Occipital lobe (tissue), 2 donors: ENCODE measurements around the gene PIN1. TPM values are rescaled to one million over a fixed set of nuclear protein-coding genes. Genes with fewer than 3 reads are reported as not detected.
"Not testable (repeated sequence)": the region's sequence is repeated elsewhere in the genome, so short reads cannot be mapped to it uniquely, and the experiment has no call there.

ENCODE experiments used
- DNase-seq: peaks from one replicate; lab custom pipeline; 2025; lab: John Stamatoyannopoulos, UW
- total RNA-seq: library from RNA; depleted of rRNA; stranded (reverse); fragments of >200 nt; gene quantifications from one replicate; pipeline ENCODE4 v1.2.3, GENCODE V29; 2014

PIN1 gene
- 65.4 TPM for total RNA-seq

DNA sequence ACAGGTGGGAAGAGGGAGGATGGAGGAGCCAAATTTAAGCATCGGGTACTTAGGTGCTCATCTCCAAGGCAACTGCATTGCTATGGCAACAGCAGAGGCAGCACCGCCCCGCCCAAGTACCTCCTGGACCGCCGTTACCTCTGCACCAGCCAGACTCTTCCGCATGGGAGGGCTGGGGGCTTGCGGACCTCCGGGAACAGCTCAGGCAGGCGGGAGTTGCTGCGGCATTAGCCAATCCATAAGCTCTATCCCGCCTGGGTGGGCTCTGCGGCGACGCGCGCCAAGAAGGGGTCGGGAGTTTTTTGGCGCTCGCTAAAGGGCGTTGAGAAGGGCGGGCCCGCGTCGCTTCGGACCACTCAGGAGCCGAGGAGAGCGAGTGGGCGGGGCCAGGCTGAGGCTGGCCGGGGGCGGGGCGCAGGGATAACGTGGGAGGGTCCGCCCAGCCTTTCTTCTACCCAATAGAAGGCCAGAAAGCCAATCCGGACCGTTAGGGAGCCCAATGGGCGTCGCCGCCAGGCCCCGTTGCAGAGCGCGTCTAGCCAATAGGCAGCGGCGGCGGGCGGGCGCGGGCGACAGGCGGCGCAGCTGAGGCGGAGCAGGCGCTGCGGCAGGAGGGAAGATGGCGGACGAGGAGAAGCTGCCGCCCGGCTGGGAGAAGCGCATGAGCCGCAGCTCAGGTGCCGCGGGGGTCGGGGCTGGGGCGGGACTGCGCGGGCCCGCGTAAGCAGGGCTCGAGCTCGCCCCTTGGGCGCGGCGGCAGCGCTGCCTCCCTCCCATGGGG is at the start of gene PIN1:
PIN1 (plus strand) TSS at position 593 of the 781 bp plus-strand sequence; CDS start at position 620, 27 bp downstream.
- peak; percentile 98 for DNase-seq

DNA sequence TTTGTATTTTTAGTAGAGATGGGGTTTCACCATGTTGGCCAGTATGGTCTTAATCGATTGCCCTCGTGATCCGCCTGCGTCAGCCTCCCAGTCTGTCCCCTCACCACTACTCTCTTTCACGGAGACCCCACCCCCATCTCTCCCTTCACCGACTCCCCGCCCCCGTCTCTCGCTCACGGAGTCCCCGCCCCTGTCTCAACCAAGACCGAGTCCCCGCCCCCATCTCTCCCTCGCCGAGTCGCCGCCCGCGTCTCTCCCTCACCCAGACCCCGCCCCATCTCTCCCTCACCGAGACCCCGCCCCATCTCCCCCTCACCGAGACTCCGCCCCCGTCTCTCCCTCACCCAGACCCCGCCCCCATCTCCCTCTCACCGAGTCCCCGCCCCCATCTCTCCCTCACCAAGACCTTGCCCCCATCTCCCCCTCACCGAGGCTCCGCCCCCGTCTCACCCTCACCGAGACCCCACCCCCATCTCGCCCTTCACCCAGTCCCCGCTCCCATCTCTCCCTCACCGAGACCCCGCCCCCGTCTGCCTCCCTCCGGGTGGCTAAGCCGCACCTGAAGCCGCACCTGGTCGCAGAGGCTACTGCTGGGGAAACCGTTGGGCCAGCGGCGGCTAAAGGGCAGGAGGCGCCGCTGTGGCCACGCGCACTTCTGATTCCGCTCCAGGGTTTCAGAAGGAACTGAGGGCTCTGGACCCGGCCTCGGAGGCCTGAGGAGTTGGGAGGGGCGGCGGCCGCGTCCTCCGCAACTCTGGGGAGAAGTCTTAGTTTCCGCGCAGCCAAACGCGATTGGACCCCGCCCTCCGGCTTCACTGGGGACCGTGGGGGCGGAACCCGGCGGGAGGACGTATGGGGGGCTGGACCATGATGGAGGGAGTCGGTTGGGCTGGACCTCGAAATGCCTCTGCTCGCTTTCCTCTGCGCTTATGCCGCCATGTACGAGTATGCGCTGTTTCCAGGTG is 49.5 kb upstream of the PIN1 start:
- peak; percentile 94 for DNase-seq

DNA sequence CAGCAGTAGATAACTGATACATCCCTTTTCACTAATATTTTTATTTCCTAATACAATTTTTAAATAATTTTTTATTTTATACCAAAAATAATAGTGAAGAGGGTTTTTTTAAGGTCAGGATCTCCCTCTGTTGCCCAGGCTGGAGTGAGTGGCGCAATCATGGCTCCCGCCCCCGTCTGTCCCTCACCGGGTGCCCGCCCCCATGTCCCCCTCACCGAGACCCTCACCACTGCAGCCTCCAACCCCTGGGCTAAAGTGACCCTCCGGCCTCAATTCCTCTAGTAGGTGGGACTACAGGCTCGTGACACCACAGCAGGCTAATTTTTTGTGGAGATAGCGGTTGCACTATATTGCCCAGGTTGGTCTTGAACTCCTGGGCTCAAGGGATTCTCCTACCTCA is 48.8 kb upstream of the PIN1 start:
- no peak for DNase-seq

DNA sequence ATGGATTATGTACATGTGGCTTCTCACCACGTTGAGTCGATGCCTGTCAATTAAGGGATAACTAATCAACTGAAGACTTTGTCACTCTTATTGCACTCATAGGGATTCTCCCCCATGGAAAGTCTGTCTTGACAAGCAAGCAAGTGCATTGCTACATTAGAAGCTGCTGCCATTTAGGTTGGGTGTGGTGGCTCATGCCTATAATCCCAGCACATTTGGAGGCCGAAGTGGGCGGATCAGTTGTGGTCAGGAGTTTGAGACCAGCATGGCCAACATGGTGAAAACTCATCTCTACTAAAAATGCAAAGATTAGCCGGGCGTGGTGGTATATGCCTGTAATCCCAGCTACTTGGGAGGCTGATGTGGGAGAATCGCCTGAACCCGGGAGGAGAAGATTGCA is 48.3 kb upstream of the PIN1 start:
- DNase-seq, result no peak

DNA sequence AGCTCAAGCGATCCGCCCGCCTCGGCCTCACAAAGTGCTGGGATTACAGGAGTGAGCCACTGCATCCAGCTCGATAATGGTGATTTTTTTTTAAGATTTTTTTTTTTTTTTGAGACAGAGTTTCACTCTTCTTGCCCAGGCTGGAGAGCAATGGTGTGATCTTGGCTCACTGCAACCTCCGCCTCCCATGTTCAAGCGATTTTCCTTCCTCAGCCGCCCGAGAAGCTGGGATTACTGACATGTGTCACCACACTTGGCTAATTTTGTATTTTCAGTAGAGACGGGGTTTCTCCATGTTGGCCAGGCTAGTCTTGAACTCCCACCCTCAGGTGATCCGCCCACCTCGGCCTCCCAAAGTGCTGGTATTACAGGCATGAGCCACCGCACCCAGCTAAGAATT is 46.5 kb upstream of the PIN1 start:
- not testable (repeated sequence) for DNase-seq

DNA sequence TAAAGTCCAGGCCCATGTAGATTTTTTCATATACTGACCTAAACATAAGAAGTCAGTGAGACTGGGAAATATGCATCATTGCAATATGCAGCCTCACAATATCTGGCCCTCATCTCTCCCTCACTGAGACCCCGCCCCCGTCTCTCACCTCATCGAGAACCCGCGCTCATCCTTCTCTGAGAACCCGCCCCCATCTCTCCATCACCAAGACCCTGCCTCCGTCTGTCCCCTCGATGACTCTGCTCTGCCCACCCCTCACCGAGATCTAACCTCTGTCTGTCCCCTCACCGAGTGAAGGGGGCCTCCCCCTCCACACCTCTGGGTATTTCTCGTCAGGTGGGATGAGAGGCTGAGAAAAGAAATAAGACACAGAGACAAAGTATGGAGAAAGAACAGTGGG is 46.1 kb upstream of the PIN1 start:
- no peak for DNase-seq

DNA sequence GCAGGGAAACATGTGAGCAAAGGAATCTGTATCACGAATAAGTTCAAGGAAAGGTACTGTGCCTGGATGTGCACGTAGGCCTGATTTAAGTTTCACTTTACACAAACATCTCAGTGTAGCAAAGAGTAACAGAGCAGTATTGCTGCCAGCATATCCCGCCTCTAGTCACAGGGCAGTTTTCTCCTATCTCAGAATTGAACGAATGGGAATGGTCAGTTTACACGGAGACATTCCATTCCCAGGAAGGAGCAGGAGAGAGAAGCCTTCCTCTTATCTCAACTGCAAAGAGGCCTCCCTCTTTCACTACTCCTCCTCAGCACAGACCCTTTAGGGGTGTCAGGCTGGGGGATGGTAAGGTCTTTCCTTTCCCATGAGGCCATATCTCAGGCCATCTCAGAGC is 45.5 kb upstream of the PIN1 start:
- DNase-seq, result not testable (repeated sequence)

DNA sequence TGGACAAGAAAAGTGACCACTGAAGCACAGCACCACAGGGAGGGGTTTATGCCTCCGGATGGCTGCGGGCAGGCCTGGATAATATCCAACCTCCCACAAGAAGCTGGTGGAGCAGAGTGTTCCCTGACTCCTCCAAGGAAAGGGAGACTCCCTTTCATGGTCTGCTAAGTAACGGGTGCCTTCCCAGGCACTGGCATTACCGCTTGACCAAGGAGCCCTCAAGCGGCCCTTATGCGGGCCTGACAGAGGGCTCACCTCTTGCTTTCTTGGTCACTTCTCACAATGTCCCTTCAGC is 44.1 kb upstream of the PIN1 start:
- not testable (repeated sequence) for DNase-seq

DNA sequence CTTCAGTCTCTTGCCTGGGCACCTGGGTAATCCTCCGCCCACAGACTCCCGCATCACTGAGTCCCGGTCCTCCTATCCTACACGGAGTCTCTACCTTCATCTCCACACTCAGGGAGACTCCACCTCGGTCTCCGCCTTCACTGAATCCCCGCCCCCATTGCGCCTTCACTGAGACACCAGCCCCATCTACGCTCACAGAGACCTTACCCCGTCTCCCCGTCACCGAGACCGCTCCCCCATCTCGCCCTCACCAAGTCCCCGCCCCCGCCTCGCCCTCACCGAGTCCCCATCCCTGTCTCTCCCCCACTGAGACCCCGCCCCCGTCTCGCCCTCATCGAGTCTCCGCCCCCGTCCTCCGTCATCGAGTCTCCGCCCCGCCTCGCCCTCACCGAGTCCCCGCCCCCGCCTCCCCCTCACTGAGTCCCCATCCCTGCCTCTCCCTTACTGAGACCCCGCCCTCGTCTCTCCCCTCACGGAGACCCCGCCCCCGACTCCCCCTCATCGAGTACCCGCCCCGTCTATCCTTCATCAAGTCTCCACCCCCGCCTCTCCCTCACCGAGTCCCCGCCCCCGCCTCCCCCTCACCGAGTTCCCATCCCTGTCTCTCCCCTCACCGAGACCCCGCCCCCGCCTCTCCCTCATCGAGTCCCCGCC is 43.4 kb upstream of the PIN1 start:
- peak; percentile 96 for DNase-seq

DNA sequence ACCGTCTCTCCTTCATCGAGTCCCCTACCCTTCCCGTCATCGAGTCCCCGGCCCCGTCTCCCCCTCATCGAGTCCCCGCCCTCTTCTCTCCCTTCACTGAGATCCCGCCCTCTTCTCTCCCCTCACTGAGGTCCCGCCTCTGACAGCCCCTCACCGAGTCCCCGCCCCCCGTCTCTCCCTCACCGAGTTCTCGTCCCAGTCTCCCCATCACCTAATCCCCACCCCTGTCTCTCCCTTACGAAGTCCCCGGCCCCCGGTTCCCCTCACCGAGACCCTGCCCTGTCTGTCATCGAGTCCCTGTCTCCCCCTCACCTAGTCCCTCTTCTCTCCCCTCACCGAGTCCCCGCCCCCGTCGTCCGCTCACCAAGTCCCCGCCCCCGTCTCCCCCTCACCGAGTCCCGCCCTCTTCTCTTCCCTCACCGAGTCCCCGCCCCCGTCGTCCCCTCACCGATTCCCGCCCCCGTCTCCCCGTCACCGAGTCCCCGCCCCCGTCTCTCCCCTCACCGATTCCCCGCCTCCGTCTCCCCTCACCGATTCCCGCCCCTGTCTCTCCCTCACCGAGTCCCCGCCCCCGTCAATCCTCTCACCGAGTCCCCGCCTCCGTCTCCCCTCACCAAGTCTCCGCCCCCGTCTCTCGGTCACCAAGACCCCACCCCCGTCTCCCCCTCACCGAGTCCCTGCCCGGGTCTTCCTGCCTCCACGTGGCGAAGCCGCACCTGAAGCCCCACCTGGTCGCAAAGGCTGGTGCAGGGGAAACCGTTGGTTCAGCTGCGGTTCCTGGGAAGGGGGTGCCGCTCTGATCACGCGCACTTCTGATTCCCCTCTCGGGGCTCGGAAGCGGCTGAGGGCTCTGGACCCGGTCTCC is 42.7 kb upstream of the PIN1 start:
- DNase-seq, result peak; percentile 95

DNA sequence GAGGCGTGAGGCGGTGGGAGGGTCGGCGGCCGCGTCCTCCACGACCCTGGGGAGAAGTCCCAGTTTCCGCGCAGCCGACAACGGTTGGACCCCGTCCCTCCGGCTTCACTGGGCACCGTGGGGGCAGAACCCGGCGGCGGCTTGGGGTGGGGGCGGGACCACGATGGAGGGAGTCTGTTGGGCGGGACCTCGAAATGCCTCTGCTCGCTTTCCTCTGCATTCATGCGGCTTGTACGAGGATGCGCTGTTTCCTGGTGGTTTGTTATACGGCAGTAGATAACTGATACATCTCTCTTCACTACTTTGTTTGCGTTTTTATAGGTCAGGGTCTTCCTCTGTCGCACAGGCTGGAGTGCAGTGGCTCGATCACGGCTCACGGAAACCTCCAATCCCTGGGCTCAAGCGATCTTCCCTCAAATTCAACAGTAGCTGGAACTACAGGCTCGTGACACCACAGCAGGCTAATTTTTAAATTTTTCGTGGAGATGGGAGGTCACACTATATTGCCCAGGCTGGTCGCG is 42.0 kb upstream of the PIN1 start:
- peak; percentile 48 for DNase-seq

DNA sequence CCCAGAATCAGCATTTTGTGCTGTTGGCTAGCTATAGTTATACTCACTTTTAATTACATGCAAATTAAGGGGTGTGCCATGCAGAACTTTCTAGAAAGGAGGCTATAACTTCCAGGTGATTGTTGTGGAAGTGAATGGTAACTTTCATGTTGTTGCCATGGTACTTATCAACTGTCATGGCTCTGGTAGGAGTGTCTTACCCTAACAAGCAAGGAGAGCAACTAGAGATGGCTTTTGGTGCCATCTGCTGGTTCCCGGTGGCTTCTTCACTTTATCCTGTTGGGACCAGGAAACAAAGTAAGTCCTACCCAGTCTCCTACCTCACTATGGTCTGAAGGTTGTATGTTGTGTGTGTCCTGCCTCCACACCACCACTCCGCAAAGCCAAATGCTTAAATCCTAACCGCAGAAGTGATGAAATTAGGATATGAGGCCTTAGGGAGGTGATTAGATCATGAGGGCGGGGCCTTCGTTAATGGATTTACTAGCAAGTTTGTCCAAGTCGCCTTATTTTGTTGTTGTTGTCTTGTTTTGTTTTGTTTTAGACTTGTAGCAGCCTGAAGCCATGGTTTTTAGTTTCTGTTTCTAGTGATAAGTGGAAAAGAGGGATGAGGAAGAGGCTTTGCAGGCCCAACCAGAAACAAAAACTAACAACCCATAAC is 38.9 kb upstream of the PIN1 start:
- peak; percentile 74 for DNase-seq

DNA sequence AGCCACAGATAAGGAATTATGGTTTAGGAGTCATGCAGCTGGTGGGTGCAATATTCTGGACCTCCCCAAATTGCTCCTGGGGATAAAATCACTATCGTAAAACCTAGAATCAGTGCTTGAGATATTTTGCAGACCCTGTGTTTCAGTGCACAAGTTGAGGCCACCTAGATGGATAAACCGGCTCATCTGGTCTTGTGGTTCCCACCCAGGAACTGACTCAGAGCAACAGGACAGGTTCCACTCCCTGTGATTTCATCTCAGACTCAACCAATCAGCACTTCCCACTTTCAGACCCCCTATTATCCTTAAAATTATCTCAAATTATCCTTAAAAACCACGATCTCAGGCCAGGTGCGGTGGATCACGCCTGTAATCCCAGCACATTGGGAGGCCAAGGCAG is 37.2 kb upstream of the PIN1 start:
- no peak for DNase-seq

DNA sequence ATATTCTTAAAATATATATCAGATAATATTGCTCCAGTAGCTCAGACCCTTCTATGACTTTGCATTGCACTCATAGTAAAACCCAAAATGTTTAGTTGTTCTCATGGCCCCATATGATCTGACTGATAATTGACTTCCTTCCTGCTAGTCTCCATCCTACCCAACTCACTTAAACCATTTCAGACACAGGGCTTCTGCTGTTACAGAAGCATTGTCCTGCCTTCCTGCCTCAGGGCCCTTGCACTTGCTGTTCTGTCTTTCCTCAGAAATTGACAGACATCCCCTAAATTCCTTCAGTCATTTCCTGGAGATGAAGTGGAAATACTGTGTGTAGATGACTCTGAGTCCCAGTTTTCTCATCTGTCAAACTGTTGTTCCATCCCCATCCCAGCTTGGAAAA is 36.0 kb upstream of the PIN1 start:
- no peak for DNase-seq

DNA sequence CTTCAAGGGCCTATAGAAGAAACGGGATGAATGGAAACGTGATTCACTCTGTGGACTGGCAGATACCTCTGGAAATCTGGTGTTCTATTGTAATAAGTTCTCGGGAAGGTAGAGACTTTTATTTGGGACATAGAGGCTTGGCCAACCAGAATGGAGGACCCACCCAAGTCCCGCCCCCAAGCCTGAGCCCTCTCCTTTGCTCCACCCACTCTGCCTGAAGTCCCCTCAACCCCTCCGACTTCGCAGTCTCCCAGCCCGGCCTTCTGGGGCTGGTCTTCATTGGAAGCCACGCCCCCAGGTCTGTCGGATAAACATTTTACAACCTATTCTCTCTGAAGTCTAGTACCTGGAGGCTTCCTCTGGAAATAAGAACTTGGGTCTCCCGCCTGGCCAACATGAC is 33.1 kb upstream of the PIN1 start:
- DNase-seq, result no peak

DNA sequence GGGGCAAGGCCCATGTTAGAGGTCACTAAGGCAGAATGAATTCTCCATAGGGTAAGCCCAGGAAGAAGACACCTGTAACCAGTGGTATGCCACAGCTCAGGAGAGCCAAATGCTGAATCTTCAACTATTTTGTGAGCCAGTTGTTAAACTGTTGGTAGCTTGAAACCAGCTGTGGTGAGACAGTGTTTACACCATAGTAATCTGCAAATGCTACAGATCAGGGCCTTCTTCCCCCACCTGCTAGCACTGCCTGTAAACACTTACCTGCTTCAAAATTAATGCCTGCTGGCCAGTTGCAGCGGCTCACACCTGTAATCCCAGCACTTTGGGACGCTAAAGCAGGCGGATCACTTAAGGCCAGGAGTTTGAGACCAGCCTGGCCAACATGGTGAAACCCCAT is 28.3 kb upstream of the PIN1 start:
- DNase-seq, result no peak

DNA sequence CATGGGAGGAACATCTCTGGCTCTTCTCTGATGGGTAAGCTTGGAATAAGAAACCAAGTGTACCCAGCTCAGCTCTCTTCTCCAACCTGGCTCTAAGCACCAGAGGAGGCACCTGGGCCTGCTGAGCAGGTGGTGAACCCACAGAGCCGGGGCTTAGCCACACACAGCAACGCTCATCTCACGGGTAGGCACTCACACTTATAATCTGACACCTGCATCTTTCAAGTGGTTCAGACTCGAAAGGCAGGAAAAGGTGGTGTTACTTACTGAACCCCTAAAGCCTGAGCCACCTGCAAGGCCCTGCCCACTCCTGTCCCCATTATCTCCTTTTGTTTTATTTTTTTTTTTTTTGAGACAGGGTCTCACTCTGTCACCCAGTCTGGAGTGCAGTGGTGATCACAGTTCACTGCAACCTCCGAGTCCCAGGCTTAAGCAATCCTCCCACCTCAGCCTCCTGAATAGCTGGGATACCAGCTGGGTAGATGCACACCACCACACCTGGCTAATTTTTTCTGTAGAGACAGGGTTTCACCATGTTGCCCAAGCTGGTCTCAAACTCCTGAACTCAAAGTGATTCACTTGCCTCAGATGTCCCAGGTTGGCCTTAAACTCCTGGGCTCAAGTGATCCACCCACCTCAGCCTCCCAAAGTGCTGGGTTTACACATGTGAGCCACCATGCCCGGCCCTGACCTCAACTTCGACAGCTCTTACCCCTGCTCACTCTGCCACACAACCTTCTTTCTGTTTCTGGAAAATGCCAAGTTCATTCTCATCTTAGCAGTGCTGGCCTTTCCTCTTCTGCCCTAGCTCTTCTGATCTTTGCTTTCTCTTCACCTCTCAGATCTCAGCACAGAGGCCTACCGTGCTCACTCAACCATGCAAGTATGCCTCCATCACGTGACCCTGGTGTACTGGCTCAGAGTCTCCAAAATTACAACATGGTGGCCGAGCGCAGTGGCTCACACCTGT is 26.0 kb upstream of the PIN1 start:
- no peak for DNase-seq

DNA sequence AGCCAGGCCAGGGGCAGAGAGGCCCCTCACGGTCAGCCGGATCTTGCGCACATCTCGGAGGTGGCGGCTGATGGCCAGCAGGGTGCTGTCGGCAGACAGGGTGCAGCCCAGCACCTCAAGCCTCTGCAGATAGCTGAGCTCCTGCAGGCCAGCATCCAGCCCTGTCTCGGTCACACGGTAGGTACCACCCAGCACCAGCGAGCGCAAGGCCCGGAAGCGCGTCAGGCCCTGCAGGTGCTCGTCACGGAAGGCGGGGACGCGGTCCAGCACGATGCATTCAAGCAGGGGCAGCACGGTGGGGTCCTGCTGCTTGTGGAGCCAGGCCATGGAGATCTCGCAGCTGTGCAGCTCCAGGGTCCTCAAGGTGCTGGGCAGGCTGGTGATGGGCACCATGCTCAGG is 24.0 kb upstream of the PIN1 start:
- DNase-seq, result no peak

DNA sequence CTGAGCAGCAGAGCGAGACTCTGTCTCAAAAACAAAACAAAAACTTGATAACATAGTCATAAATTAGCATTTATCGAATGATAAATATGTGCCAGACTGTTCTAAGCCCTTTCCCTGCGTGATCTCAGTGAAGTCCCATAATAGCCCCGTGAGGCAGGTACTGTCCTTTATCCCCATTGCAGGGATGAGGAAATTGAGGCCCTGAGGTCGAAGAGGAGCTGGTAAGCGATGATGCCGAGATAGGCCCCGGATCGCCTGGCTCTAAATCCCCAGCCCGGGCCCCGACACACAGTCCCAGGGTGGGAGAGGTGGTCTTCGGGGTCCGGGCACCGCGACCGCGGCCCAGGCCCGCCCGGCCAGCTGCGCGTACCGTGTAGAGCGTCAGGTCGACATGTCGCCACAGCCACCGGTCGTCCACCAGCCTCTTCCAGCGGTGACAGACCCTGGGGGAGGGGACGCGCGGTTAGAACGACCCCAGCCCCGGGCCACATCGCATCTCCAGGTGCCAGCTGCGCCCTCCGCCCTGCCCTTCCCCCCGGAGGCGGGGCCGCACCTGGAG is 16.9 kb upstream of the PIN1 start:
- peak; percentile 54 for DNase-seq
